NCI-H2107 (cell line): ENCODE results near the gene USP33.
"Not testable (repeated sequence)": the region's sequence is repeated elsewhere in the genome, so short reads cannot be mapped to it uniquely, and the experiment has no call there.

ENCODE experiments used
- DNase-seq: peaks from one replicate; lab custom pipeline; 2025; lab: John Stamatoyannopoulos, UW

USP33 gene

DNA sequence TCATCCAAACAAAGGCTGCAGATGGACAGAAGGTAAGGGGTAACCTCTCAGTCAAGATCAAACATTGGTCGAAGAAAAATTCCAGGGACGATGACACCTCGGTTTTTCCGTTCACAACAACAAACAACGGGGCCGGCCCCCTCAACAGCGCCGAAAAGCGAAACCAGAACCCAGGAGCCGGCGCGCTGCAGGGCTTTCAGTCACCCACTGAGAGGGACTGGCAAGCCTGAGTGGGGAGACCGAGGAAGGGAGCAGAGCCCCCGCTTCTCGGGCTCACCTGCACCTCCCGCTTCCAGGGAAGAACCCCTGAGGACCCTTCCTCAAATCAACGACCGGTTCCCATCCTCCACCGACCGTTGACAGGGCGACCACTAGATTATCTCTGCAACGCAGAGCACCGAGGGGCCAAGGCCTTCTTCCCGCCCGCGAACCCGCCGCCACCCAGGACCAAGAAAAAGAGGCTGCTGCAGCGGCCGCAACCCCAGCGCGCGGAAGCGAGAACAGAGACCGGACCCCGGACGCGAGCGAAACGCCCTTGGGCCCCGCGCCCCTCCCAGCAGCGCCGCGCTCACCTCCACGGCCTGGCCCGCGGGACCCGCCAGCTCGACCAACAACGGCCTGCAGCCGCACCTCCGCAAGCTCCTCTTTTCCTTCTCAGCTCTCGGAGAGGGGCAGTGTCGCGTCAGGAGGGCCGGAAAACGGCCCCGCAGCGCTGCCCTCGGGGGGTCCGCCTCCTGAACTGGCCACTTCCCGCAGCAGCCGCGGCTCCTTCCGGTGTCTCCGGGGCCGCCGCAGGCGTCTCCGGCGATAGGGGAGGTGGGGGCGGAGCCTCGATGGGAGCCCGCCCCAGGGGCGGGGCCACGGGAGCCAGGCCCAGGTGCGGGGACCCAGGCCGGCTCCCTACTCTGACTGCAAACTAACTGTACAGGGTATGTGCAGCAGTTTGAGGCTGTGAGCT, at the start of gene USP33:
USP33 (minus strand) TSS at position 782 of the 958 bp plus-strand sequence. CDS start 18,155 bp downstream, outside the sequence.
- DNase-seq: peak; percentile 77

DNA sequence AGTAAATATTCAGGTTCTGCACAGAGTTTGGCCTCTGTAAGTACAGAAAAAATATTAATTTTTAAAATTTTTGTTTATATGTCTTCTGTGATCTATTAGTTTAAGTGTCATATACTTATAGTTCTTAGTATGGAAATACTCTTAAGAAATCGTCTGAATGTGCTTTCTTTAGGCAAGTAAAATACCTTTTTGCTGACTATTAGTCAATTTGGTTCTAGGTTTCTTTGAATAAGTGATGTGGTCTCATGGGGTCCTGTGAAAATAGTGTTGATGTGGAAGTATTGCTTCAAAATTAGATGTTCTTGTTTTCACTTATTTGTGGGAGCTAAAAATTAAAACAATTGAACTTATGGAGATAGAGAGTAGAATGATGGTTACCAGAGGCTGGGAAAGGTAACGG, 43.7 kb upstream of the USP33 start:
- no peak for DNase-seq

DNA sequence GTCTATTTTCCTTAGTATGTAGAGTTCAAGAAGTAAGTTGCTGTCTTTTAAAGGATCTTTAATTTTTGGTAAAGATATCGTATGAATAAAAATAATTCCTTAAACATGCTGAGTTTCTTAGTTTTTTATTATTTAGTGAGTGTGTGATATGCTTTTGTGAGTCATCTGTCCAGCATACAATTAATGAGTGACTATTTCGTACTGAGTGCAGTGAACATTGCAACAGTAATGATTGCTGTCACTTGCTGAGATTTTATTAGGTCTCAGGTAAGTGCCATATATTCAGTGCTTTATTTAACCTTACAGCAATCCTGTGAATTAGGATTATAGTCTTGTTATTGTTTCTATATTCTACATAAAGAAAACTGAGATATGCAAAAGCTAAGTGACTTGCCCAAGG, 42.4 kb upstream of the USP33 start:
- no peak for DNase-seq

GRCh38 chr1:77797991-77798390, 38.3 kb upstream of the USP33 start:
- DNase-seq: no peak

DNA sequence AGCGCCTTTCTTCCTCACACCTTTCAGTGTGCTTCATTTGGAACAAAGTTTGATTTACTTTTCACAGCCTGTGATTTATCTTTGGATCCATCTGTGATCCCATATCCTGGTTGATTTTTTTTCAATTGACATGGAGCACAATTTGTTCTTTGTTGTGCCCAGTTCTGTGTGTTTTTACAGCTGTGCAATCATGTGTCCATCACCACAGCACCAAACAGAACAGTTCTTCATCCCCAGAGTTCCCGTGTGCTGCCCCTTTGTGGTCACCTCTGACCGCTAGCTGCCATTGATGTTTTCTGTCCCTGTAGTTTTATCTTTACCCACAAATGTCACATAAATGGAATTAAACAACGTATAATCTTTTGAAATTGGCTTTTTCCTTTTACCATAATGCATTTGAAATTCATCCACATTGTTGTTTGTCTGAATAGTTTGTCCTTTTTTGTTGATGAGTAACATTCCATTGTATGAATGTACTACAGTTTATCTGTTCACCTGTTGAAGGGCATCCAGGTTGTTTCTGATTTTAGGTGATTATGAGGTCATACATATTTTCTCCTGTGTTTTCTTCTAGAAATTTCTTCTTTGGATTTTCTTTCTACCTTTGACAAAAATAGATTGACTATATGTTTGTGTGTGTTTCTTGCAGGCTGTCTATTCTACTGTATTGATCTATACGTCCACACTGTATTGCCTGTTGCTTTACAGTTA, 37.2 kb upstream of the USP33 start:
- no peak for DNase-seq

- DNase-seq: no peak
These were observed 34.9 kb upstream of the USP33 start for GRCh38 chr1:77794550-77794949.

DNA sequence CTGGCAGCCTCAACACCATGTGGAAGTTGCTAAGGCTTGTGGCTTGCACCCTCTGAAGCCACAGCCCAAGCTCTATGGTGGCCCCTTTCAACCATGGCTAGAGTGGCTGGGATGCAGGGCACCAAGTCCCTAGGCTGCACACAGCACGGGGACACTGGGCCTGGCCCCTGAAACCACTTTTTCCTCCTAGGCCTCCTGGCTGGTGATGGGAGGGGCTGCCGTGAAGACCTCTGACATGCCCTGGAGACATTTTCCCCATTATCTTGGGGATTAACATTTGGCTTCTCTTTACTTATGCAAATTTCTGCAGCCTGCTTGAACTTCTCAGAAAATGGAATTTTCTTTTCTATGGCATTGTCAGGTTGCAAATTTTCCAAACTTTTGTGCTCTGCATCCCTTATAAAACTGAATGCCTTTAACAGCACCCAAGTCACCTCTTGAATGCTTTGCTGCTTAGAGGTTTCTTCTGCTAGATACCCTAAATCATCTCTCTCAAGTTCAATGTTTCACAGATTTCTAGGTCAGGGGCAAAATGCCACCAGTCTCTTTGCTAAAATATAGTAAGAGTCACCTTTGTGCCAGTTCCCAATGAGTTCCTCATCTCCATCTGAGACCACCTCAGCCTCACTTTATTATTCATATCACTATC, 26.6 kb upstream of the USP33 start:
- DNase-seq: not testable (repeated sequence)

- DNase-seq: no peak
These were observed 23.5 kb upstream of the USP33 start for GRCh38 chr1:77783141-77783540.

GRCh38 chr1:77781683-77782082, 22.0 kb upstream of the USP33 start:
- no peak for DNase-seq

GRCh38 chr1:77779529-77780281, 20.1 kb upstream of the USP33 start, which contains the start of gene MIGA1:
TSS of gene MIGA1 (plus strand) at chr1:77779649. CDS start at chr1:77783253, 3,604 bp downstream.
- DNase-seq: peak; percentile 94

- no peak for DNase-seq
These were observed 16.5 kb upstream of the USP33 start for GRCh38 chr1:77776007-77776700.

DNA sequence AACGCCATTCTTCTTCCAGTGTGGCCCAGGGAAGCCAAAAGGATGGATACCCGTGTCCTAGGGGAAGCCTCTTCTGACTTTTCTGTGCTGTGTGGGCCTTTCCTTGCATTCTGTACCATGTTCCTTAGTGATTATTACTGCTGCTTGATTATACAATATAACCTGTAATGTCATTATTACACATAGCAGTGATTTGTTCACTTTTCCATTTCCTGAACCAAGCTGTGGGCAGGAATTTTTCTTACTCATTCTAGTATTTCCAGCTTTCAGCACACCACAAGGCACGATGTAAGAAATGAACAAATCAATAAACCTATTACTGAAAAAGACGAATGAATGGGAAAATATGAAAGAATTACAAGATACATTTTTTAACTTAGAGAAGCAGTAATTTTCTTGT, 8.4 kb upstream of the USP33 start:
- DNase-seq: no peak

GRCh38 chr1:77762072-77762476, 2.4 kb upstream of the USP33 start:
- DNase-seq: no peak

- no peak for DNase-seq
These were observed 2.0 kb downstream of the USP33 start for GRCh38 chr1:77757603-77758002.

GRCh38 chr1:77757066-77757584, 2.5 kb downstream of the USP33 start:
- DNase-seq: no peak

DNA sequence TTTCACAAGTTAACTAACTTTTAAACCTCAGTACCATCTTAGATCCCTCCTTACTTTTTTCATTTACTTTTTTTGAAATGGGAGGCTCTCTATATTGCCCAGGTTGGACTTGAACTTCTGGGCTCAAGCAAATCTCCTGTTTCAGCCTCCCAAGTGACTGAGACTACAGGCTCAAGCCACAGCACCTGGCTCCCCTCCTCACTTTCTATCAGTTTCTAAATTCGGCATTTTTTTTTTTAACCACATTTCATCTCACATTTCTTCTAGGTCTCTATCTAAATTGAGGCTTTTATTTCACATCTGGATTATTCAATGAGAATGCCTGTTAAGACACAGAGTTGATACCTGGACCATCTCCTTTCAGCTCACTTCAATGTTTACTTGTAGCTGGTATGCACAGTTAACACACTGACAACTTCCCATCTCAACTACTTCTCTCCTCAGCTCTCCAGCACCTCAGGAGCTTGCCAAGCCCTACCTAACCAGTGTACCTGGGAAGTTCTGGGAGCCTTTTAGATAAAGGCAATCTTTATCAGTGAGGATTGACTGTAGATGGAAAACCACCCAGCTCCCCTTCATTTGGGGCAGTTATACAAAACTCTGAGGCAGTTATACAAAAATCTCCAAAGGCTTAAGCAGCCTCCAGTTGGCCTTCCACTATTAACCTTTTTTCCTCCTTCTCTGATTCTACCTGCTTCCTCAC, 3.4 kb downstream of the USP33 start:
- DNase-seq: no peak

GRCh38 chr1:77749489-77749888, 10.2 kb downstream of the USP33 start:
- DNase-seq: not testable (repeated sequence)

DNA sequence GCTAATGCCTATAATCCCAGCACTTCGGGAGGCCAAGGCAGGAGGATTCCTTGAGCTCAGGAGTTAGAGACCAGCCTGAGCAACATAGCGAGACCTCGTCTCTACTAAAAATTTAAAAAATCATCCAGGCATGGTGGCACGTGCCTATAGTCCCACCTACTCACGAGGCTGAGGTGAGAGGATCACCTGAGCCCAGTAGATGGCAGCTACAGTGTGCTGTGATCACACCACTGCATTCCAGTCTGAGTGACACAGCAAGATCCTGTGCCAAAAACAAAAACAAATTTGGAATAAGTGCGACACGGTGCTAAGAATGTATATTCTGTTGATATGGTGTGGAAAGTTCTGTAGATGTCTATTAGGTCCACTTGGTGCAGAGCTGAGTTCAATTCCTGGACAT, 15.1 kb downstream of the USP33 start:
- DNase-seq: no peak

- no peak for DNase-seq
These were observed 17.6 kb downstream of the USP33 start for GRCh38 chr1:77742011-77742555.

GRCh38 chr1:77741316-77741715, 18.3 kb downstream of the USP33 start:
- no peak for DNase-seq
